Measurements from ENCODE around the gene HSPA6.
"Not testable (repeated sequence)": the region's sequence is repeated elsewhere in the genome, so short reads cannot be mapped to it uniquely, and the experiment has no call there.

GRCh38 chr1:161477711-161478110 lies 46.6 kb upstream of the HSPA6 start:
- TF ChIP-seq POLR2A (IDR thresholded peaks at IDR 0.05; ENCODE audit: low read depth, low read length); POLR2AphosphoS5 (IDR thresholded peaks at IDR 0.05; ENCODE audit: low read depth, low read length); PAX5 (IDR thresholded peaks at IDR 0.05; ENCODE audit: insufficient read depth, low read length, severe bottlenecking): not testable (repeated sequence)
